Lower lobe of right lung (tissue), 2 donors: Measurements from ENCODE around the gene CHEK2. TPM values are rescaled to one million over a fixed set of nuclear protein-coding genes. Genes with fewer than 3 reads are reported as not detected.

ENCODE experiments used
- ATAC-seq, 2 donors: fragments of 200-7000 bp; cut with Tn5 transposase; one replicate each; pipeline ENCODE4 v1.9.1; 2020 to 2022; ENCODE audit warnings: mild to moderate bottlenecking in 2 of 2, moderate library complexity in 2 of 2
- DNase-seq: peaks from one replicate; pipeline ENCODE4 v3.0.0-alpha.2; 2020
- H3K27ac ChIP-seq: fragments of 200-600 bp; one replicate; pipeline ENCODE4 v1.8.0; 2022
- H3K27me3 ChIP-seq: fragments of 200-600 bp; one replicate; pipeline ENCODE4 v1.8.0; 2022; ENCODE audit warnings: low read depth
- H3K36me3 ChIP-seq: fragments of 200-600 bp; one replicate; pipeline ENCODE4 v1.8.0; 2022; ENCODE audit warnings: mild to moderate bottlenecking
- H3K4me1 ChIP-seq: fragments of 200-600 bp; one replicate; pipeline ENCODE4 v1.8.0; 2022
- H3K4me3 ChIP-seq: fragments of 200-600 bp; one replicate; pipeline ENCODE4 v1.8.0; 2022; ENCODE audit warnings: mild to moderate bottlenecking
- H3K9me3 ChIP-seq: fragments of 200-600 bp; one replicate; pipeline ENCODE4 v1.8.0; 2022
- intact Hi-C: fragments of 100-400 bp; cut with DNase I; formaldehyde crosslinking; loops from one replicate; pipeline ENCODE4 v1.11.0; 2022
- total RNA-seq: library from RNA; stranded (reverse); fragmentation: NEBNext Ultra II Directional; extraction: Animal tissue kit (Norgen Biotek cat#: 25700); gene quantifications from one replicate; pipeline ENCODE4 v1.2.1, GENCODE V29; 2021
- TF ChIP-seq, protein P1 (sequence below): fragments of 200-600 bp; IDR thresholded peaks from one replicate; pipeline ENCODE4 v1.8.0; 2022; ENCODE audit warnings: antibody characterized with exemption, mild to moderate bottlenecking
- donor health status: DM: no; HTN: yes; CAD: no; lungs with severe emphysema.

CHEK2 gene
- total RNA-seq, 1 donor from 2014 or later = 10.0 TPM

DNA sequence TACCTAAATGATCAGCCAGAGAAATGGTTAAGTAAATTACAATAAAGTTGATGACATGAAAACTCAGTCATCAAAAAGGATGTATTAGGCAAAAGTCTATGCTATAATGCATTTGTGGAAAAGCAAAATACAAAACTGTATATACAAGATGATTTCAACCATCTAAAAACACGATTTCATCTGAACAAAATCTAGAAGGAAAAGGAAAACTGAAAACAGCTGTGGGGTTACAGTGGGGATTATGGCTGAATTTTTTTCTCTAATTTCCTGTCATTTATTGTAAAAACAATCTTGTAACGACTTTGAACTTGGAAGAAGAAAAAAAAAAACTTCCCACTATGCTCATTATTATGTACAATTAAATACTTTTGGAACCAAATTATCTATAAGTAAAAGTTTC is 30.3 kb downstream of the CHEK2 start:
- intact Hi-C loops = no loop called here
- no peaks in the 10 kb centered on the region for H3K27me3 ChIP-seq
- ATAC-seq (no peak), DNase-seq (no peak)
- no peaks in the 10 kb centered on the region for H3K36me3 ChIP-seq
- no peak overlapping the region for H3K4me3 ChIP-seq
- peaks cover 17% of the 10 kb centered on the region for H3K4me1 ChIP-seq
- TF ChIP-seq, protein P1, sequence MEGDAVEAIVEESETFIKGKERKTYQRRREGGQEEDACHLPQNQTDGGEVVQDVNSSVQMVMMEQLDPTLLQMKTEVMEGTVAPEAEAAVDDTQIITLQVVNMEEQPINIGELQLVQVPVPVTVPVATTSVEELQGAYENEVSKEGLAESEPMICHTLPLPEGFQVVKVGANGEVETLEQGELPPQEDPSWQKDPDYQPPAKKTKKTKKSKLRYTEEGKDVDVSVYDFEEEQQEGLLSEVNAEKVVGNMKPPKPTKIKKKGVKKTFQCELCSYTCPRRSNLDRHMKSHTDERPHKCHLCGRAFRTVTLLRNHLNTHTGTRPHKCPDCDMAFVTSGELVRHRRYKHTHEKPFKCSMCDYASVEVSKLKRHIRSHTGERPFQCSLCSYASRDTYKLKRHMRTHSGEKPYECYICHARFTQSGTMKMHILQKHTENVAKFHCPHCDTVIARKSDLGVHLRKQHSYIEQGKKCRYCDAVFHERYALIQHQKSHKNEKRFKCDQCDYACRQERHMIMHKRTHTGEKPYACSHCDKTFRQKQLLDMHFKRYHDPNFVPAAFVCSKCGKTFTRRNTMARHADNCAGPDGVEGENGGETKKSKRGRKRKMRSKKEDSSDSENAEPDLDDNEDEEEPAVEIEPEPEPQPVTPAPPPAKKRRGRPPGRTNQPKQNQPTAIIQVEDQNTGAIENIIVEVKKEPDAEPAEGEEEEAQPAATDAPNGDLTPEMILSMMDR = no peak
- no peaks in the 10 kb centered on the region for H3K9me3 ChIP-seq
- H3K27ac ChIP-seq = peak overlapping the region; percentile 20

DNA sequence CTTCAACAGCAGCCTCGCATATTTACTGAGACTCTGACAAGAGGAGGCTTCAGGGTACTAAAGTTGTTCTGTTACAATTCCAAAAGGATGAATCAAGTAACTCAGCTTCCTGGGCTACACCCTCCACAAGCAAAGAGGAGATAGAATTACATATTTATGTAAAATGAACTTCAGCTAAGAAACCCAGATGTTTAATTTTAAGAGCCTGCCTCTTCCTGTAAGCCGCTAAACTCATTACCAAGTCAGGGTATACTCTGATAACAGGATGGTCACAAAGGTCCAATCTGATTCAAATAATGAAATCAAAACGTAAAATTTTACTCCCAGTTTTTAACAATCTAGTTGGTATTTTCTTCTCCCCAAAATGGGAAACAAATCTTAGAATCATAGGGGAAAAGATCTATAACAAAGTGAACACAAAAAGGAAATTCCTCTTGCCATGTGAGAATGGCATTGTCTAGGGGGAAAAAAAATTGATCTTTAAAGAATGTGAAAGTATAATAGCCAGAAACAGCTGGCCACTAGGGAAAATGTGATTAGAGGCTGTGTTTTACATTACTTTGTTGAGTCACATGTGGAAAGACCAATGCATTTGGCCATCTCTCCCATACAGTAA is 30.9 kb downstream of the CHEK2 start:
- H3K9me3 ChIP-seq = no peaks in the 10 kb centered on the region
- no peaks in the 10 kb centered on the region for H3K27me3 ChIP-seq
- H3K4me3 ChIP-seq = no peak overlapping the region
- ATAC-seq = peak in 1 of 2 donors; percentile 22
- intact Hi-C loops = no loop called here
- TF ChIP-seq, protein P1 = no peak
- peak overlapping the region; percentile 20 for H3K27ac ChIP-seq
- H3K4me1 ChIP-seq = peaks cover 17% of the 10 kb centered on the region
- no peaks in the 10 kb centered on the region for H3K36me3 ChIP-seq
- no peak for DNase-seq

DNA sequence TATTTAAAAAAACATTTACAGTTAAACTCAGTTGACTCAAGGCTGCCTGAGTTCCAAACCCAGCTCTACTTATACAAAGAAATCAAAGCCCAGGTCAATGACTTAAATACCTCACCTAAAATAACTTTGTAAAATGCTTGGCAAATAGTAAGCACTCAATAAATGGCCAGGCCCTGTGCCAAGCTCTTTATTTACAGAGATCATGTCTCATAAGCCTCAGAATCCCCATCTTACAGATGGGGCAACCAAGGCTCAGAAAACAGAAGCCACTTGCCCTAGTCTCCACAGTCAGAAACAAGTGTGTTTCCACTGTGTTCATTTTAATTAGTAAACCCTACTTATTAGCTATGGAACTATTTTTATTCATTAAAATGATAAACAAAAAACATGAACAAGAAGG is 31.5 kb downstream of the CHEK2 start:
- ATAC-seq = no peak
- Histone ChIP-seq H3K27me3 (no peaks in the 10 kb centered on the region), H3K4me1 (peaks cover 17% of the 10 kb centered on the region), H3K27ac (peak overlapping the region; percentile 20), H3K36me3 (no peaks in the 10 kb centered on the region), H3K9me3 (no peaks in the 10 kb centered on the region), H3K4me3 (no peak overlapping the region)
- DNase-seq = no peak
- TF ChIP-seq, protein P1 = no peak
- intact Hi-C loops = no loop called here

DNA sequence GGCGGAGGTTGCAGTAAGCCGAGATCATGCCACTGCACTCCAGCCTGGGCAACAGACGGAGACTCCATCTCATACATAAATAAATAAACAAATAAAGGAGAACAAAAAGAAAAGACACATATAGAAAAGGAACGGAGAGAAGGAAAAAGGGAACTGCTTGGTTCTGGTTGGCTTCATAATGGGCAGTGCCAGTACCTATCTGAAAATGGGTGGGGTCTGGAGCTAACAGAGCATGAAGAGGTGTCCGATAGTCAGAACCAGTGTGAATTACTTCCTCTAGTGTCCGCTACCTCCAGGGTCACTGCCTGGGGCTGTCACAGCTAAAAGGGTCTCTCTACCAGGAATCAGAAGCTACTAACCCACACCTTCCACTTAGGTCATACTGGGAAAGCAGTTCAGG is 34.8 kb downstream of the CHEK2 start:
- H3K9me3 ChIP-seq = no peaks in the 10 kb centered on the region
- TF ChIP-seq, protein P1 = no peak
- H3K27ac ChIP-seq = no peak overlapping the region
- intact Hi-C loops = no loop called here
- ATAC-seq (no peak), DNase-seq (no peak)
- H3K27me3 ChIP-seq = no peaks in the 10 kb centered on the region
- no peak overlapping the region for H3K4me3 ChIP-seq
- H3K36me3 ChIP-seq = no peaks in the 10 kb centered on the region
- peaks cover 17% of the 10 kb centered on the region for H3K4me1 ChIP-seq

DNA sequence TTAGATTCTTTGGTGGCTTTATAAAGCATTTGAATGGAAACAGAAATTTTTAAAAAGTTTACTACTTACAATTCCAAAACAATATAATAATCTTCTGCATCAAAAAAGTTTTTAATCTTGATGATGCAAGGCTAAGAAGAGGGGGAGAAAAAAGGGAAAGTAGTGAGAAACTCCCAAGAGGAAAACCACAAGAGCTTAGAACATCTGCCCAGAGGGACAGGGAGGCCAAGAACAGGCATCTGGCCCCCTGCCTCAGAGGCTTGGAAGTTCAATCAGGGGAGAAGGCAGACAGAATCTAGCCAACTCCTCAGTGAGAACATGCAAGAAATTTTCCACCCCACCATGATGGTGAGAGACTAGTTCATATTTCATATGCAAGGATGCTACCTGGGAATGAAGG is 38.2 kb downstream of the CHEK2 start:
- Histone ChIP-seq H3K4me1 (no peaks in the 10 kb centered on the region), H3K27me3 (no peaks in the 10 kb centered on the region), H3K9me3 (no peaks in the 10 kb centered on the region), H3K4me3 (no peak overlapping the region), H3K36me3 (peaks cover 5% of the 10 kb centered on the region), H3K27ac (no peak overlapping the region)
- TF ChIP-seq, protein P1 = no peak
- DNase-seq = no peak
- intact Hi-C loops = no loop called here
- ATAC-seq = no peak
